ENCODE data around the gene MAGI1. TPM values are rescaled to one million over a fixed set of nuclear protein-coding genes. Genes with fewer than 3 reads are reported as not detected.
"Not testable (repeated sequence)": the region's sequence is repeated elsewhere in the genome, so short reads cannot be mapped to it uniquely, and the experiment has no call there.

The MAGI1 gene
- total and polyA plus RNA-seq, 7 donors = 10.2 to 54.0 (median 29.8) TPM

- no peak for TF ChIP-seq POLR2AphosphoS5 (IDR thresholded peaks at IDR 0.05)
- TF ChIP-seq, protein P1, sequence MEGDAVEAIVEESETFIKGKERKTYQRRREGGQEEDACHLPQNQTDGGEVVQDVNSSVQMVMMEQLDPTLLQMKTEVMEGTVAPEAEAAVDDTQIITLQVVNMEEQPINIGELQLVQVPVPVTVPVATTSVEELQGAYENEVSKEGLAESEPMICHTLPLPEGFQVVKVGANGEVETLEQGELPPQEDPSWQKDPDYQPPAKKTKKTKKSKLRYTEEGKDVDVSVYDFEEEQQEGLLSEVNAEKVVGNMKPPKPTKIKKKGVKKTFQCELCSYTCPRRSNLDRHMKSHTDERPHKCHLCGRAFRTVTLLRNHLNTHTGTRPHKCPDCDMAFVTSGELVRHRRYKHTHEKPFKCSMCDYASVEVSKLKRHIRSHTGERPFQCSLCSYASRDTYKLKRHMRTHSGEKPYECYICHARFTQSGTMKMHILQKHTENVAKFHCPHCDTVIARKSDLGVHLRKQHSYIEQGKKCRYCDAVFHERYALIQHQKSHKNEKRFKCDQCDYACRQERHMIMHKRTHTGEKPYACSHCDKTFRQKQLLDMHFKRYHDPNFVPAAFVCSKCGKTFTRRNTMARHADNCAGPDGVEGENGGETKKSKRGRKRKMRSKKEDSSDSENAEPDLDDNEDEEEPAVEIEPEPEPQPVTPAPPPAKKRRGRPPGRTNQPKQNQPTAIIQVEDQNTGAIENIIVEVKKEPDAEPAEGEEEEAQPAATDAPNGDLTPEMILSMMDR (IDR thresholded peaks at IDR 0.05) = no peak
- TF ChIP-seq POLR2A (IDR thresholded peaks at IDR 0.05) = no peak
- TF ChIP-seq EP300 (IDR thresholded peaks at IDR 0.05) = no peak
- Histone ChIP-seq H3K4me3 (no peak overlapping the region), H3K27me3 (no peaks in the 10 kb centered on the region), H3K27ac (no peak overlapping the region), H3K4me1 (peaks cover 0 to 15% (median 9%) of the 10 kb centered on the region in 4 donors), H3K9me3 (no peaks in the 10 kb centered on the region), H3K36me3 (no peaks in the 10 kb centered on the region)
- DNase-seq = no peak
- intact Hi-C loops (cut with DNase I) = loop anchor here (10.0 kb wide), 1 partner anchor 51 kb away; no protein-coding TSS in a partner anchor
- 88 to 91% methylated on average over 1 of the region's 1 CpG for WGBS, 2 donors
Measured at GRCh38 chr3:65545429-65545828, 493.3 kb downstream of the MAGI1 start.

DNA sequence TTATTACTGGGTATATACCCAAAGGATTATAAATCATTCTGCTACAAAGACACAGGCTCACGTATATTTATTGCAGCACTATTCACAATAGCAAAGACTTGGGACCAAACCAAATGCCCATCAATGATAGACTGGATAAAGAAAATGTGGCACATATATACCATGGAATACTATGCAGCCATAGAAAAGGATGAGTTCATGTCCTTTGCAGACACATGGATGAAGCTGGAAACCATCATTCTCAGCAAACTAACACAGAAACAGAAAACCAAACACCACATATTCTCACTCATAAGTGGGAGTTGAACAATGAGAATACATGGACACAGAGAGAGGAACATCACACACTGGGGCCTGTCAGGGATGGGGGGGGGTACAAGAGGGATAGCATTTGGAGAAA is 495.3 kb downstream of the MAGI1 start:
- H3K27me3 ChIP-seq, DNase-seq, H3K27ac ChIP-seq, H3K4me3 ChIP-seq, H3K9me3 ChIP-seq, H3K36me3 ChIP-seq: not testable (repeated sequence)
- intact Hi-C loops (cut with DNase I) = loop anchor here (10.0 kb wide), 1 partner anchor 49 kb away; no protein-coding TSS in a partner anchor
- peaks cover 0 to 24% (median 21%) of the 10 kb centered on the region in 4 donors for H3K4me1 ChIP-seq
- 91 to 93% methylated on average over 1 of the region's 1 CpG for WGBS, 2 donors

DNA sequence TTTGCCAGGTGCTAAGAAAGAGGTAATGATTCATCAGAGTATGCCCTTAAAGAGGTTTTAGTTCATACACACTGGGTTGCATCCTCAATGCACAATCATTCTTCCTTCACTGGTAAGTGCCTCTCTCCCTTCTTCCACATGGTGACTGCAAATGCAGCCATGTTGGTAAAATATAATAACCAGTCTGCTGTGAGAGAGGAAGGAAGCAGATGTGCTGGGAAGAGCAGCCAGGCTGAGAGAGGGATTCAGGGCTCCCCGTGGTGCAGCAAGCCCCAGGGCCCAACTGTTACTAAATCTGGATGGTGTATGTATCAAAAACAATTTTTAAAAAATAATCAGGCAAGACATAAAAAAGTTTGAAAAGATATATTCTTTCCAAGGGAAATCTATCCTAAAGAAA is 498.1 kb downstream of the MAGI1 start:
- Histone ChIP-seq H3K9me3 (no peaks in the 10 kb centered on the region), H3K4me1 (peaks cover 0 to 23% (median 22%) of the 10 kb centered on the region in 4 donors), H3K27ac (no peak overlapping the region), H3K36me3 (no peaks in the 10 kb centered on the region), H3K4me3 (no peak overlapping the region), H3K27me3 (no peaks in the 10 kb centered on the region)
- intact Hi-C loops (cut with DNase I) = loop anchor here (10.0 kb wide), 1 partner anchor 46 kb away; no protein-coding TSS in a partner anchor
- no peak for DNase-seq
- 51 to 71% methylated on average over 1 of the region's 1 CpG for WGBS, 2 donors
- TF ChIP-seq POLR2A (IDR thresholded peaks at IDR 0.05) (no peak), POLR2AphosphoS5 (IDR thresholded peaks at IDR 0.05) (no peak), EP300 (IDR thresholded peaks at IDR 0.05) (no peak)
- TF ChIP-seq, protein P1 (IDR thresholded peaks at IDR 0.05) = no peak

DNA sequence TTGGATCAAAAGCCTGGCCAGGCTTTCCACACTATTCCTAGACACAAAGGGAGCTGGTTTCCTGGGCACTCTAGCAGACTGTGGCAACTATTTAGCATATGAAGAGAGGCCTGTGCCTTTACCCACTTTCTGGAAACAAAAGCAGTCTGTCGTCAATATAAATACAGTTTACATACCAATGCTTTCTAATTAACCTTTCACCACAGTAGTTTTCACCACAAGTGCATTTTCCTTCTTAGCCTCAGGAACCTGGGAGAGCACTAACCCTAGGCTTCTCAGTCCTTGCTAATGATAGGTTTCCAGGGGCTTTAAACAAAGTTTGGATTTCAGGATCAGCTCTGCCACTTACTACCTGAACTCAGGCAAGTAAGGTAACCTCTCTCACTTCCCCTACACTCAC is 499.1 kb downstream of the MAGI1 start:
- H3K27me3 ChIP-seq = no peaks in the 10 kb centered on the region
- TF ChIP-seq EP300 (IDR thresholded peaks at IDR 0.05) (no peak), POLR2AphosphoS5 (IDR thresholded peaks at IDR 0.05) (no peak)
- whole genome bisulfite sequencing, 2 donors = 63 to 71% methylated on average over 1 of the region's 1 CpG
- no peak overlapping the region for H3K27ac ChIP-seq
- no peak for DNase-seq
- H3K4me1 ChIP-seq = peaks cover 0 to 32% (median 29%) of the 10 kb centered on the region in 4 donors
- no peak overlapping the region for H3K4me3 ChIP-seq
- H3K36me3 ChIP-seq = no peaks in the 10 kb centered on the region
- intact Hi-C loops (cut with DNase I) = loop anchor here (10.0 kb wide), 1 partner anchor 45 kb away; no protein-coding TSS in a partner anchor
- no peaks in the 10 kb centered on the region for H3K9me3 ChIP-seq

GRCh38 chr3:65538101-65538500 is 500.6 kb downstream of the MAGI1 start:
- Histone ChIP-seq H3K27me3 (no peaks in the 10 kb centered on the region), H3K4me1 (peaks cover 0 to 36% (median 29%) of the 10 kb centered on the region in 4 donors), H3K27ac (no peak overlapping the region), H3K36me3 (no peaks in the 10 kb centered on the region), H3K4me3 (no peak overlapping the region), H3K9me3 (no peaks in the 10 kb centered on the region)
- WGBS, 2 donors = 84 to 87% methylated on average over 1 of the region's 1 CpG
- DNase-seq = no peak
- intact Hi-C loops (cut with DNase I) = no loop called here
- TF ChIP-seq POLR2AphosphoS5 (IDR thresholded peaks at IDR 0.05) (no peak), EP300 (IDR thresholded peaks at IDR 0.05) (no peak), POLR2A (IDR thresholded peaks at IDR 0.05) (no peak)
- TF ChIP-seq, protein P1 (IDR thresholded peaks at IDR 0.05) = no peak

DNA sequence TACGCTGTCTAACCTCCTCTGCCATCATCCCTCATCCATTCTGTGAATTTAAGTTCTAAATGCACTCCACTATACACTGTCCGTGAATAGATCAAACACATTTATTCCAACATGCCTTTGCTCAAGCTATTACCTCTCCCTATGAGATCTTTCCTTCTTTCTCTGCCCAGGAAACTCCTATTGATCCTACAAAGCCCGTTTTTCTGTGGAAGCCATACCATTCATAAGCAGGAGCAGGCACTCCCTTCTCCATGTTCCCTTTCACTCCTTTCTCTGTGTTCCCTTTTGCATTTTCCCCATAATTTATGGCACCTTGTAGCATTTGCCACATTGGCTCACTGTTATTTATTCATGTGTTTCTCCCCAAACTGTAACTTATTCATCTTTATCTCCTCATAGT is 501.6 kb downstream of the MAGI1 start:
- Histone ChIP-seq H3K27me3 (no peaks in the 10 kb centered on the region), H3K4me1 (peaks cover 0 to 36% (median 29%) of the 10 kb centered on the region in 4 donors), H3K27ac (no peak overlapping the region), H3K36me3 (no peaks in the 10 kb centered on the region), H3K4me3 (no peak overlapping the region), H3K9me3 (no peaks in the 10 kb centered on the region)
- TF ChIP-seq, protein P1 (IDR thresholded peaks at IDR 0.05) = no peak
- TF ChIP-seq POLR2AphosphoS5 (IDR thresholded peaks at IDR 0.05) (no peak), POLR2A (IDR thresholded peaks at IDR 0.05) (no peak), EP300 (IDR thresholded peaks at IDR 0.05) (no peak)
- intact Hi-C loops (cut with DNase I) = no loop called here
- 88 to 89% methylated on average over 3 of the region's 3 CpGs for WGBS, 2 donors
- DNase-seq = no peak
